HG03571 (cell line): ENCODE results near the gene TRIM63.

Experiments
- ATAC-seq: cut with Tn5 transposase; IDR thresholded peaks from one replicate; pipeline ENCODE4 v1.9.1; 2021; ENCODE audit not compliant: unreplicated experiment

The TRIM63 gene

DNA sequence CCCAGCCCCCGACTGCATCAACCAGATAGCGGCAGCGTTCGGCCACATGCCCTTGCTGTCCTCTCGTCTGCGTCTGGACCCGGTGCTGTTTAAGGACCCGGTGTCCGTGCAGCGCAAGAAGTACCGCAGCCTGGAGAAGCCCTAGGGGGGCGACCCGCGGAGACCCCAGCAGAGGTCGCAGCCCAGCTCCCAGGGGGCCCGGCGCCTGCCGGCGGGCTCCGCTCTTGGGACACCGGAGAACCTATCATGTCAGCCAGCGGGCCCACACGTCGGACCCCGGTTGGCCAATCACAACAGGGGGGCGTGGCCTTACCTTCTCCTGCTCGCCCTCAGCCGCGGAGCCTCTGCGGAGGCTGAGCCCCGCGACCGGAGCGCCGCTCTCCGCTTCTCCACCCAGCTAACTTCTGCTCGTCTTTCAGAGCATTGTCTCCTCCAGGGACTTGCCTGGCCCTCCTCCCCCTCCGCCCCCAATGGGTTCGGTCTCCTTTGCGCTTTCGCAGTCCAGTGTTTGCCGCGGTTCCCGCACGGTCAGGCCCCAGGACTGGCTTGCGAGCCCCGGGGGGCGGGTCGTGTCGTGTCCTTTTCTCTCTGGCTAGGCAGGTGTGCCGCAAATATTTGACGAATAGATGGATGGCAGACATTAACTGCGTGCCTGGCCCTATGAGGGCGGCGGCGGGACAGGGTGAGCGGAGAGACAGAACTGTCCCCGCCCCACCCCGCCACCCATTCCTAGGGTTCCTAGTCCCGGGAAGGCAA is 32.0 kb downstream of the TRIM63 start:
- ATAC-seq, result peak; percentile 80

DNA sequence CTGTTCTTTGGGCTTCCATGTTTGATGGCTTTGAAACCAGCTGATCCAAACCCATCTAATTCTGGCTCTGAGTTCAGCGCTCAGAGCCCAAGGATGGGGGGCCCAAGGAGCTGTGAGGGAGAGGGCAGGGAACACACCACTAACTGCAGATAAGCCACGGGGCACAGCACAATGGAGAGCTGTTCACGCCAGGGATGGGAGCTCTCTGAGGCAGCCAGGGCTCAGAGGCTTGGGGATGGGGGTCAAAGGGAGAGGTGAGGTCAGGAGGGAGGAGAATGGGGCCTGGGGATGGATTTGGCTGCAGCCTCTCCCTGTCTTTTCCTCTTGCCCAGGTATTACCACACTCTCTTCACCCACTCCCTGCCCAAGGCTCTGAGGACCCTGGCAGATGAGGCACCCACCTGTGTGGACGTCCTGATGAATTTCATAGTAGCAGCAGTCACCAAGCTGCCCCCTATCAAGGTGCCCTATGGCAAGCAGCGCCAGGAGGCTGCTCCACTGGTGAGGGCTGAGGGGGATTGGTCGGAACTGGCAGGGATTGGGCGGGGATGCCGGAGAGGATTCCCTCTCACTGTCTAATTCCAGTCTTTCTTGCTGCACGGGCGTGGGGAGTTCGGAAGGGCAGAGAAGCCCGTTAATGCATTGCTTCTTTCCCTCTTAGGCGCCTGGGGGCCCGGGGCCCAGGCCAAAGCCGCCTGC is 32.8 kb downstream of the TRIM63 start:
- no peak for ATAC-seq

DNA sequence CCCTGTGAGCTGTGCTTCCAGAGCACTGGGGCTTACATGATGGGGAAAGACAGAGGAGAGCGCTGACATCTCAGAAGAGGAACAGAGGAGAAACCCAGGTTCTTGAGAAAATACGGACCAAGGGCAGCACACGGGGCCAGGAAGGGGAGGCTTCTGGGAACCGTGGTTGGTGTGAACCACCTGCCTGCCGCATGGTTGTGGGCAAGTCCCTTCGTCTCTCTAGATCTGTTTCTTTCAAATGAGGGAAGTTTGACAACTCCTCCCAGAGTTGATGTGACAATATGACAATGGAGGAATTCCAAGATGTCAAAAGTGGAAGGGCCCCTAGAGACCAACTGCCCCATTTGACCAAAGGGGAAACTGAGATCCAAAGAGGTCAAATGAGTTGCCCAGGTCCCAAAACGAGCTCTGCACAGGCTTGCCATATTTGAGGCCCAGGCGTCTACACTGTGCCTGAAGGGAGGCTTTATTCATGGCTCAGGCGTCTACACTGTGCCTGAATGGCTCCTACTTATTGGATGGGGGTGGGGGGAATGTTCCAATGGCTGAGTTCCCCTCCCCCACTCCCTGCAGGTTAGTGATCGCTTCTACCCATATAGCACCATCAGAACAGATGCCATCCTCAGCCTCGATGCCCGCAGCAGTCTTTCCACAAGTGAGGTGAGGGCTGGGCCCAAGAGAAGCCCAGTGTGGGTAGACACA is 34.6 kb downstream of the TRIM63 start:
- ATAC-seq, result no peak

GRCh38 chr1:26031611-26032220 is 35.7 kb downstream of the TRIM63 start:
- no peak for ATAC-seq

- no peak for ATAC-seq
Observed at GRCh38 chr1:26031196-26031595, 36.2 kb downstream of the TRIM63 start.

- ATAC-seq, result no peak
Observed at GRCh38 chr1:26029864-26030481, 37.5 kb downstream of the TRIM63 start.

DNA sequence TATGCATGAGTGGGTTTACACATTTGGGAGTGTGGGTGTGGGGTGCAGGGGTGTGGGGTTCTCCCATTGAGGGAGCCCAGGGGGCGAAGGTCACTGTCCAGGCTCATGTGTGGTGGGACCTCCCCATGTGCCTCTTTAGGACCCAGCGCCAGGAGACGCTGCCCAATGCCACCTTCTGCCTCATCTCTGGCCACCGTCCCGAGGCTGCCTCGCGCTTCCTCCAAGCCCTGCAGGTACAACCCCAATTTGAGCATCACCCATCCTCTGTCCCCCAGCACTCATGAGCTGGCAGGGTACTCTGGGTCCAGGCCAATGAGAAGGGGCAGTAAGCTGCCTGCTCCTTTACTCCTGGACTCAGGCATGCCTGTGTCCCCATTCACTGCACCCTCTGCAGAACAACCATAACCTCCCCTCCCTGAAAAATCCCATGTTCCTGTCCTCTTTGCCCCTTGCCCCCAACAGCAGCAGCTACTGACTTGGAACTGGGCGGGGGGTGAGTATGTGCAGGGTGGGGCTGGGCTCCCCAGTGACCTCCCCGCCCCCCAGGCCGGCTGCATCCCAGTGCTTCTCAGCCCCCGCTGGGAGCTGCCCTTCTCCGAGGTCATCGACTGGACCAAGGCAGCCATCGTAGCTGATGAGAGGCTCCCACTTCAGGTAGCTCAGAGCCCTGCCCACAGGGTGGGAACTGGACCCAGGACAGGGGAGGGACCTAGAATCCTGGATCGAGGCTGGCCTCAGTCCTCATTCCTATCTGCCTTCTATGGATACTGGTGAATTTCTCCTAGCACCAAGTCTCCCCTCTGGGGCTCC is 38.2 kb downstream of the TRIM63 start:
- ATAC-seq, result no peak

DNA sequence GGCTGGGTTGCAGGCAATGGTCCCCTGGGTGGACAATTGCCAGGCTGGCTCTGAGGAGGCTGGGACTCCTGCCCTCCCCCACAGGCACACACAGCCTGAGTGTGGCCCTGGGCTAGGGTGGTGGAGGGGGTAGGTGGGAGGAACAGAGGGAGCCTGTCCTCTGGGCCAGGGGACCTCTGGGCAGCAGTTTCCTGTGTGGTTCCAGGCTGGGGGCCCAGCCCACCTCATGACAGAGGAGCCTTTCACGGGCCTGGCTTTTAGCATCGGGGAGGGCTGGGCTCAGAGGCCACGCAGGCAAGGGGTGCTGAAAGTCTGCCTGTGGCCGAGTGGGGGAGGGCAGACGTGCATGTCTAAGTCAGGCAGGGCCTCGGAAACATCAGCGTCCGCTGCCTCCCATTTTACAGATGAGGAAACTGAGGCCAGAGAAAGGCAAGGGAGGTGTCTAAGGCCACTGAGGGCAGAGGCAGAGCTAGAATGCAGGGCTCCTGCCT is 38.9 kb downstream of the TRIM63 start:
- no peak for ATAC-seq

DNA sequence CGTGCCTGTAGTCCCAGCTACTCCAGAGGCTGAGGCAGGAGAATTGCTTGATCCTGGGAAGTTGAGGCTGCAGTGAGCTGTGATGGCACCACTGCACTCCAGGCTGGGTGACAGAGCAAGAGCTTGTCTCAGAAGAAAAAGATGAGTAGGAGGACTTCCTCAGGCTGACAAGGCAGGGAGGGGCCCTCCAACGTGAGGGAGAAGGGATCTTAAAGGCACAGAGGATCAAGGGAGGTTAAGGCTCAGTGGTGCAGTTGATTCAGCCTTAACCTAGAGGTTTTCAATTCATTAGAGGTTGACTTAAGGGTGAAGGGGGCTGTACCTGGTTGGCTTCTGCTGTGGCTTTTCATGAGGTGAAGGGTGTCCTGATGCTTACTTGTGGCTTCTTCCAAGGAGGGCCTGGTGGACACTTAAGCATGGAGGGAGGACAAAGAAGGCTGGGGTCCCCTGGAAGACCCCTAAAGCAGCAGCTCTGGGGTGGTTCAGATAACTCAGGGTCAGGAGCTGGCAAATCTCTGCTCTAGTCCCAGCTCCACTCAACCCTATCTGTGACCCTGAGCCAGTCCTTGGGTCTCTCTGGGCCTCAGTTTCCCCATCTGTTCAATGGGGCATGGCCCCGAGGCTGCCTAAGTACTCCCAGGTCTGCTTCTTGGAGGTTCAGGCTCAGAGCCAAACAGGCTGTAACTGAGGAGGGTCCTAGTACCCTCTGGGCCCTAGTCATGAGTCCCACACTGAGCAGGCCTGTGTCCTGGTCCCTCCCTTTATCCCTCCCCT is 39.5 kb downstream of the TRIM63 start:
- no peak for ATAC-seq

DNA sequence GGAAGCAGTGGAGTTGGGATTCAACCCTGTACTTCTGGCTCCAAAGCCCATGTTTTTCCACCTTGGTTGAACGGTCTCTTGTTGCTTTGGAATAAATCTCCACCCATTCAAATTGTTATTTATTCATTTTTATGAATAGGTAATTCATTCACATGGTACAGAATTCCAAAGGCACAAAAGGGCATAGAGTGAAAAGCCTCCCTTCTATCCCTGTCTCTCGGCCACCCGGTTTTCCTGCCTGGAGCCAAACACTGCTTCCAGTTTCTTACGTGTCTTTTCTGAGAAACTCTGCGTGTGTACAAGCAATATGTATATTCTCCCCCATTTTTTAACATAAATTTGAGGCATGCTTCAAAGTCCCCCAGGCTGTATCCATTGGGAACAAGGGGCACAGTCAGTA is 41.9 kb downstream of the TRIM63 start:
- no peak for ATAC-seq

- no peak for ATAC-seq
Observed at GRCh38 chr1:26025060-26025459, 42.4 kb downstream of the TRIM63 start.

DNA sequence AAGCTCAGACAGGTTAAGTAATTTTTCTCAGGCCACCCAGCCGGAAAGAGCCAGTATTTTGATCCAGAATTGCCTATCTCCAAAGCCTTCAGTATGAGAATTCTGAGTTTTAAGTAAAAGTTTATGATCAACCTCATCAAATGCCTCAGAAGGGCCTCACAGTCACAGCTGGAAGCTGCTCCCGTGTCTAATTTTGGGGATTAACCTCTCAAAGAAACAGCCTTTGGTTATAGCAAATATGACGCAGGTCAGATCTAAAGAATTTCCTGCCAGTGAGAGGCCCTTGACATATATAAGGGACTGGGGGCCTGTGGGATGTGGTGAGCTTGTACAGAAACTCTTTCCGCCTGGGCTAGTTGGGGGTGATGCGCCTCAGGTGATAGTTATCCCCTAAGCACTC is 43.6 kb downstream of the TRIM63 start:
- no peak for ATAC-seq

- no peak for ATAC-seq
Observed at GRCh38 chr1:26023009-26023408, 44.4 kb downstream of the TRIM63 start.

DNA sequence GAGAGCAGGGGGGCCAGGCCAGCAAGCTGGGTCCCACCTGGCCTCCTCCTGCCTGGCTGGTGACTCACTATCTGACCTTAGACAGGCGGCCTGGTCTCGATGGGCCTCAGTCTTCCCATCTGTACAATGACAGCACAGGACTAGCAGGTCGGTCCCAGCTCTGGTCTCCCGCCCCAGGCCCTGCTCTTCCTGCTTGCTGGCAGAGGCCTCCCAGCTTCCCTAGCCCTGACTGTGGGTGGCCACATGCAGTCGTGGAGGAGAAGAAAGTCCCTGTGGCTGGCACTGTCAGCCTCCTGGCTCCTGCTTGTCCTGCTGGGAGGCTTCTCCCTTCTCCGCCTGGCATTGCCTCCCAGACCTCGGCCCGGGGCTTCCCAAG is 45.0 kb downstream of the TRIM63 start:
- no peak for ATAC-seq

DNA sequence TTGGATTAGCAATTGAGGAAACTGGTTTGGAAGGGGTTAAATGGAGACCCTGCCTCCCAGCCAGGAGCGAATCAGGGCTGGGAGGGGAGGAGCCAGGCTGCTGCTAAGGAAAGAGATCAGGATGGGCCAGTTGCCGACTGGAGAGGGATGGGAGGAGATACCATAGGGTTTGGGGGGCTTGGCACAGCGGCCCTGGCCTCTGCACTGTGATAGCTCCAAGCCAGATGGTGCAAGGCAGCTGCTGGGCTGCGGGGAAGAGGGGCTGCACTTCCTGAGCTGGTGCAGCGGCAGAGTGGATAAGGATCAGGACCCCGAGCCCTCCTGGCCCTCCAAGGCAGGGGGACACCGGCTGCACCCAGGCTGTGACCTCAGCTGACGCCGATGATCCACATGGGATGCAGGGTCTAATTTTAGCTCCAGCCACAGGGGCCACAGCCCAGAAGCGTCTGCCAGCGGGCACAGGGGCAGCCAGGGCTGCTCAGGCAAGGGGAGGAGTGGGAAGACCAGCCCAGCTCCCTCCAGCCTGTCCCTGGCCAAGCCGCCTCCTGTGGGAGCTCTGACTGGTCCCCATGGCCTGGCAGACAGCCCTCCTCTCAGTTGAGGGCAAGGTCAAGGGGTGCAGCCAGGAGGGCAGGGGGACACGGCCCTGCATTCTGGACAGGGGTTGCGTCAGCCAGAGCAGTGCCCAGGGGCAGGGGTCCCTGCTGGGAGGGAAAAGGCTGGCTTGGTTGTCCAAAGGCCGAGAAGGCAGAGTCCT is 45.6 kb downstream of the TRIM63 start, which contains the start of gene EXTL1:
Gene EXTL1 (plus strand): TSS at position 129 of the 757 bp plus-strand sequence. CDS start 872 bp downstream, outside the sequence.
- ATAC-seq, result no peak

DNA sequence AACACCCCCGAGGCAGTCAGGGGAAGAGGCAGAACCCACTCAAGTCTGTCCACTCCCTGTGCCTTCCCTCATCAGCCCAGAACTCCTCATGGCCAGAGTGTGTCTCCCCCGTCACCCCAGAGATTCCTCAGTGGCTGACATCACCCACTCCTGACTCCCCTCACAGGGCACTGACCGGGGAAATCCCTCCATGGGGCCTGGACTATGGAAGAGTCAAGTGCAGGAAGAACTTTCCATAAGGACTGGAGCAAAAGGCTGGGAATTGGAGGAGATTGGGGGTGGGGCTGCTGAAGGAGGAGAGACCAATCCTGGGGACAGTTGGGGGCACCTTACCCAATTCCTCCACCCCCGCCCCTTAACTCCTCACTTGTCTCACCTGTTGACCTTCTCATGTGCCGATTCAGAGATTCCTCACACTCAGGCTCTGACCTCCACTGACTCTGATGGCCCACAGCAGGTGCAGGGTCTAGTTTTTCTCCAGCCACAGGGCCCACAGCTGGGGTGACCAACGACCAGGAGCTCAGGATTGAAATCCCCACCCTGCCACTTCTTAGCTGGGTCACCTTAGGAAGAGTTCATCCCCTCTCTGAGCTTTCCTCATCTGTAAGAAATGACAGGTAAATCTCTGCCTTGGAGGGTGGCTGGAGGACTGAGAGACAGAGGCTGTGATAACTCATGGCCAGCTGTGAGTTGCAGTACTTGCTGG is 46.3 kb downstream of the TRIM63 start:
- no peak for ATAC-seq

GRCh38 chr1:26020330-26020768 is 47.1 kb downstream of the TRIM63 start:
- ATAC-seq, result no peak
